ENCODE results near the gene TMIGD1. TPM values are rescaled to one million over a fixed set of nuclear protein-coding genes. Genes with fewer than 3 reads are reported as not detected.

TMIGD1 gene
- total RNA-seq, 1 experiment from 2014 or later: not detected

- Histone ChIP-seq H3K9me3 (peaks cover 10% of the 10 kb centered on the region), H3K27me3 (replicated peaks; ENCODE audit: control insufficient read depth, insufficient read depth, low read length) (no peaks in the 10 kb centered on the region), H3K4me1 (peaks cover under 1% of the 10 kb centered on the region), H3K36me3 (ENCODE audit: control insufficient read depth, insufficient read depth, low read length) (no peaks in the 10 kb centered on the region; the same call in 1 of the 2 replicates), H3K4me3 (ENCODE audit: low read depth, low read length) (no peak overlapping the region)
- intact Hi-C loops (cut with micrococcal nuclease; ENCODE audit: unreplicated experiment): no loop called here
- DNase-seq: no peak
- ChIA-PET CTCF (interaction anchor here (0.6 kb wide), 1 partner anchor 579 kb away, joined by 3 read pairs; no protein-coding TSS in a partner anchor), POLR2A (no interaction called here)
- H3K4me1 Mint-ChIP-seq (ENCODE audit: low read depth, unreplicated experiment): no peaks in the 10 kb centered on the region
- peaks cover 22% of the 10 kb centered on the region for H3K9me3 Mint-ChIP-seq (ENCODE audit: unreplicated experiment)
- no peaks in the 10 kb centered on the region for H3K36me3 Mint-ChIP-seq (ENCODE audit: insufficient read depth, unreplicated experiment)
- BruUV-seq (replicated peaks): no TSS peak
- H3K4me3 Mint-ChIP-seq (ENCODE audit: unreplicated experiment): no peak overlapping the region
- H3K27ac Mint-ChIP-seq (ENCODE audit: unreplicated experiment): no peak overlapping the region
- TF ChIP-seq CTCF (IDR thresholded peaks at IDR 0.05; ENCODE audit: insufficient read depth in 1 of 2, low read depth in 1 of 2, low read length in 1 of 2, severe bottlenecking in 1 of 2, unreplicated experiment in 1 of 2): no peak
- H3K27me3 Mint-ChIP-seq (ENCODE audit: insufficient read depth, unreplicated experiment): no peaks in the 10 kb centered on the region
Observed at GRCh38 chr17:30363715-30364202, 29.9 kb upstream of the TMIGD1 start.

DNA sequence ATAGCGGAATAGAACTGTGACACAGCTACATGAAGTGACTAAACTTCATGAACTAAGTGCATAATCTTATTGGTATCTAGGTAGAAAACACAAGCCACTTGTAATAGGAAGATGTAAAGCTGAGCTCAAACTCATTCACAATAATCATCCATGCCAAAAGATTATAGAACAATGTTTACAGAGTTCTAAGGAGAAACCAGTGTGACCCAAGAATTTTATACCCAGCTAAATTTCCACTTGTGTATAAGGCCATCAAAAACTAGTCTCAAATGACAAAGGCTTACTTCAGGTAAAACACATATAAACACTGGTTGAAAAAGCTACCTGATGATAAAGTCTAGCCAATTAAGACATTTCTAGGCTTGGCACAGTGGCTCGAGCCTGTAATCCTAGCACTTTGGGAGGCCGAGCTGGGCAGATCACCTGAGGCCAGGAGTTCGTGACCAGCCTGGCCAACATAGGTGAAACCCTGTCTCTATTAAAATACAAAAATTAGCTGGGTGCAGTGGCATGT is 28.0 kb upstream of the TMIGD1 start:
- peaks cover 22% of the 10 kb centered on the region for H3K9me3 Mint-ChIP-seq (ENCODE audit: unreplicated experiment)
- H3K27me3 Mint-ChIP-seq (ENCODE audit: insufficient read depth, unreplicated experiment): no peaks in the 10 kb centered on the region
- no peak overlapping the region for H3K4me3 Mint-ChIP-seq (ENCODE audit: unreplicated experiment)
- no peak for DNase-seq
- CTCF ChIA-PET: no interaction called here
- H3K36me3 Mint-ChIP-seq (ENCODE audit: insufficient read depth, unreplicated experiment): no peaks in the 10 kb centered on the region
- POLR2A ChIA-PET: interaction anchor here (0.6 to 0.7 kb wide), 2 partner anchors 17 to 18 kb away, joined by 3 read pairs; no protein-coding TSS in a partner anchor
- no peak for TF ChIP-seq CTCF (IDR thresholded peaks at IDR 0.05; ENCODE audit: insufficient read depth in 1 of 2, low read depth in 1 of 2, low read length in 1 of 2, severe bottlenecking in 1 of 2, unreplicated experiment in 1 of 2)
- intact Hi-C loops (cut with micrococcal nuclease; ENCODE audit: unreplicated experiment): no loop called here
- no TSS peak for BruUV-seq (replicated peaks)
- no peaks in the 10 kb centered on the region for H3K4me1 Mint-ChIP-seq (ENCODE audit: low read depth, unreplicated experiment)
- no peaks in the 10 kb centered on the region for H3K27me3 ChIP-seq (replicated peaks; ENCODE audit: control insufficient read depth, insufficient read depth, low read length)
- no peak overlapping the region for H3K4me3 ChIP-seq (ENCODE audit: low read depth, low read length)
- no peaks in the 10 kb centered on the region; the same call in 1 of the 2 replicates for H3K36me3 ChIP-seq (ENCODE audit: control insufficient read depth, insufficient read depth, low read length)
- peaks cover 10% of the 10 kb centered on the region for H3K9me3 ChIP-seq
- H3K27ac Mint-ChIP-seq (ENCODE audit: unreplicated experiment): no peak overlapping the region
- peaks cover 13% of the 10 kb centered on the region for H3K4me1 ChIP-seq

DNA sequence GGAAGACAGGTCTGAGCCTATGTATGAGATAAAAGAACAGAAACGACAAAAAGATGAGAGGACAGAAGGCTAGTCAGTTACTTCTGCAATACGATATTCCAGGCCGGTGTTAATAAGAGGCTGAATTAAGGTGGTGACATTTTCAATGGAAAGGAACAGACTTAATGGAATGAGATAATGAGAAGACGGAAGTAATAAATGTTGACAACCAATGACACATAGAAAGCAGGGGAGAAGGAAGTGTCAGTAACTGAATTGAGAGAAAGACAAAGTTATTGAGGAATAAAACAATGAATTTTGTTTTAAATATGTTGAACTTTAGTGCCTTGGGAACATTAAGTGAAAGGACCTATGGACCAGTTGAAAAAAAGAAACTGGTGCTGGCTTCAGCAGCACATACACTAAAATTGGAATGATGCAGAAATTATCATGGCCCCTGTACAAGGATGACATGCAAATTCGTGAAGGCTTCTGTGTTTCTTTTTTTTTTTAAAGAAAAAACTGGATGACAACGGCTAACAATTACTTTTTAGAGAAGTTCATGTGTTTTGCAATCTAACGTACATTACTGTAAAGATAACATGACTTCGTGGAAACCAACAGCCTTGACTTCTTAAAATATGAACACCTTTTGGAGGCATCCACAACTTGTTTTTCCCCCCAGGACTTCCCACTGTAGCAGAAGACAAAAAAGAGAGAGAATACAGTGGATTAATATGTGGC is 26.4 kb upstream of the TMIGD1 start:
- DNase-seq: no peak
- no peak overlapping the region for H3K27ac Mint-ChIP-seq (ENCODE audit: unreplicated experiment)
- H3K27me3 ChIP-seq (replicated peaks; ENCODE audit: control insufficient read depth, insufficient read depth, low read length): no peaks in the 10 kb centered on the region
- no peaks in the 10 kb centered on the region for H3K4me1 Mint-ChIP-seq (ENCODE audit: low read depth, unreplicated experiment)
- no peaks in the 10 kb centered on the region for H3K27me3 Mint-ChIP-seq (ENCODE audit: insufficient read depth, unreplicated experiment)
- CTCF ChIA-PET: no interaction called here
- H3K4me3 ChIP-seq (ENCODE audit: low read depth, low read length): no peak overlapping the region
- no peaks in the 10 kb centered on the region for H3K36me3 Mint-ChIP-seq (ENCODE audit: insufficient read depth, unreplicated experiment)
- H3K36me3 ChIP-seq (ENCODE audit: control insufficient read depth, insufficient read depth, low read length): no peaks in the 10 kb centered on the region; the same call in 1 of the 2 replicates
- peaks cover 10% of the 10 kb centered on the region for H3K9me3 ChIP-seq
- BruUV-seq (replicated peaks): no TSS peak
- H3K4me1 ChIP-seq: peaks cover 13% of the 10 kb centered on the region
- intact Hi-C loops (cut with micrococcal nuclease; ENCODE audit: unreplicated experiment): no loop called here
- POLR2A ChIA-PET: no interaction called here
- peaks cover 22% of the 10 kb centered on the region for H3K9me3 Mint-ChIP-seq (ENCODE audit: unreplicated experiment)
- no peak for TF ChIP-seq CTCF (IDR thresholded peaks at IDR 0.05; ENCODE audit: insufficient read depth in 1 of 2, low read depth in 1 of 2, low read length in 1 of 2, severe bottlenecking in 1 of 2, unreplicated experiment in 1 of 2)
- H3K4me3 Mint-ChIP-seq (ENCODE audit: unreplicated experiment): no peak overlapping the region

Measured in Caco-2 (cell line).